H1 (cell line): Measurements from ENCODE around the gene CUL4B. TPM values are rescaled to one million over a fixed set of nuclear protein-coding genes. Genes with fewer than 3 reads are reported as not detected.

ENCODE experiments used
- CTCF ChIA-PET: fragments of 300-600 bp; sonication (Branson Sonifier 250); formaldehyde crosslinking; loops from one replicate; lab custom pipeline; 2021; ENCODE audit not compliant: partially characterized antibody; lab: Charles Lee
- POLR2A ChIA-PET: fragments of 300-600 bp; sonication (Branson Sonifier 250); formaldehyde crosslinking; loops from one replicate; lab custom pipeline; 2021; ENCODE audit warnings: inconsistent platforms; ENCODE audit not compliant: partially characterized antibody; lab: Charles Lee
- DNase-seq, 2 experiments: peaks; one replicate each; pipeline versions ENCODE4 v3.0.0 to v3.0.0-alpha.2; 2010 to 2022; ENCODE audit warnings: low spot score in 2 of 2, low read depth in 1 of 2, mixed read lengths in 1 of 2
- FAIRE-seq: peaks from 2 replicates; lab custom pipeline; 2011; peaks lifted over from hg19 to GRCh38; lab: Jason Lieb, UNC
- H2AFZ ChIP-seq: 2 replicates; pipeline ENCODE4 v1.8.1; 2012; ENCODE audit warnings: low read length, inconsistent platforms
- H2AK5ac ChIP-seq: 2 replicates; pipeline ENCODE4 v1.6.1; 2013; ENCODE audit warnings: low read depth, low read length
- H2BK120ac ChIP-seq: replicated peaks from 2 replicates; pipeline ENCODE3; 2013; ENCODE audit warnings: low read depth, low read length, inconsistent platforms
- H2BK12ac ChIP-seq: 2 replicates; pipeline ENCODE4 v1.6.1; 2013; ENCODE audit warnings: low read depth, low read length
- H2BK15ac ChIP-seq: 2 replicates; pipeline ENCODE4 v1.6.1; 2013; ENCODE audit warnings: low read length
- H2BK20ac ChIP-seq: 2 replicates; pipeline ENCODE4 v1.6.1; 2013; ENCODE audit warnings: low read length
- H2BK5ac ChIP-seq: 2 replicates; pipeline ENCODE4 v1.6.1; 2013; ENCODE audit warnings: low read depth, low read length
- H3K14ac ChIP-seq: 2 replicates; pipeline ENCODE4 v1.6.1; 2013; ENCODE audit warnings: inconsistent platforms; ENCODE audit not compliant: insufficient read length
- H3K18ac ChIP-seq: 2 replicates; pipeline ENCODE4 v1.6.1; 2013; ENCODE audit warnings: low read length; ENCODE audit errors: extremely low read depth
- H3K23ac ChIP-seq: 2 replicates; pipeline ENCODE4 v1.6.1; 2013; ENCODE audit warnings: inconsistent platforms; ENCODE audit not compliant: insufficient read length
- H3K23me2 ChIP-seq: 2 replicates; pipeline ENCODE4 v1.6.1; 2013; ENCODE audit warnings: low read depth, low read length
- H3K27ac ChIP-seq: 2 replicates; pipeline ENCODE4 v1.6.1; 2011; ENCODE audit warnings: low read depth, low read length, inconsistent platforms
- H3K27me3 ChIP-seq, 4 experiments: replicated peaks in 1 of 4; 1 replicate in 1 of 4; 2 replicates in 3 of 4; pipeline versions ENCODE4 v1.6.1 to v1.8.1; 2011 to 2013; ENCODE audit warnings: low read length in 3 of 4, mild to moderate bottlenecking in 3 of 4, inconsistent platforms in 2 of 4, mixed read lengths in 2 of 4, moderate library complexity in 1 of 4; ENCODE audit not compliant: control insufficient read depth in 3 of 4, insufficient read depth in 3 of 4; ENCODE audit errors: extremely low read depth in 1 of 4
- H3K36me3 ChIP-seq, 4 experiments: 2 replicates each; pipeline versions ENCODE4 v1.6.1 to v1.8.1; 2011 to 2013; ENCODE audit warnings: mild to moderate bottlenecking in 4 of 4, low read length in 3 of 4, moderate library complexity in 2 of 4, control low read depth in 1 of 4, inconsistent platforms in 1 of 4; ENCODE audit not compliant: insufficient read depth in 4 of 4, control insufficient read depth in 2 of 4
- H3K4ac ChIP-seq: replicated peaks from 2 replicates; pipeline ENCODE3; 2013; ENCODE audit warnings: low read length, low read depth, mixed read lengths, inconsistent platforms; ENCODE audit not compliant: insufficient read length
- H3K4me1 ChIP-seq, 4 experiments: replicated peaks in 1 of 4; 1 replicate in 1 of 4; 2 replicates in 3 of 4; pipeline versions ENCODE4 v1.6.1 to v1.8.1; 2011 to 2013; ENCODE audit warnings: low read length in 3 of 4, inconsistent platforms in 2 of 4, mixed read lengths in 1 of 4; ENCODE audit not compliant: insufficient read depth in 4 of 4, control insufficient read depth in 3 of 4
- H3K4me2 ChIP-seq, 2 experiments: 2 replicates each; pipeline versions ENCODE4 v1.6.1 to v1.8.1; 2011 to 2013; ENCODE audit warnings: low read depth in 2 of 2, low read length in 2 of 2, control low read depth in 1 of 2, inconsistent platforms in 1 of 2, mild to moderate bottlenecking in 1 of 2; ENCODE audit not compliant: insufficient read depth in 1 of 2
- H3K4me3 ChIP-seq, 4 experiments: fragments of 200-600, 300-600 bp in 1 of 4; sonication (generic), shearing (Covaris generic), sonication (Bioruptor Twin) in 1 of 4; 2 replicates each; pipeline versions ENCODE4 v1.5.1 to v1.8.1; 2011 to 2016; ENCODE audit warnings: low read length in 4 of 4, low read depth in 3 of 4, control low read depth in 2 of 4, inconsistent platforms in 2 of 4, mild to moderate bottlenecking in 2 of 4, mixed read lengths in 1 of 4, moderate library complexity in 1 of 4; ENCODE audit not compliant: insufficient read depth in 2 of 4; ENCODE audit errors: extremely low read depth in 1 of 4
- H3K56ac ChIP-seq: replicated peaks from 2 replicates; pipeline ENCODE3; 2013; ENCODE audit warnings: low read depth, mild to moderate bottlenecking, mixed read lengths, low read length, inconsistent platforms; ENCODE audit not compliant: insufficient read length
- H3K79me1 ChIP-seq: 2 replicates; pipeline ENCODE4 v1.6.1; 2013; ENCODE audit warnings: low read depth, low read length, control low read depth
- H3K79me2 ChIP-seq, 2 experiments: 2 replicates each; pipeline versions ENCODE4 v1.6.1 to v1.8.1; 2012 to 2013; ENCODE audit warnings: low read length in 2 of 2, mild to moderate bottlenecking in 2 of 2, inconsistent platforms in 1 of 2; ENCODE audit not compliant: insufficient read depth in 2 of 2, control insufficient read depth in 1 of 2
- H3K9ac ChIP-seq, 4 experiments: replicated peaks in 1 of 4; 1 replicate in 1 of 4; 2 replicates in 3 of 4; pipeline versions ENCODE4 v1.6.1 to v1.8.1; 2011 to 2013; ENCODE audit warnings: low read depth in 3 of 4, low read length in 3 of 4, control low read depth in 2 of 4, mild to moderate bottlenecking in 2 of 4, moderate library complexity in 2 of 4, inconsistent platforms in 1 of 4; ENCODE audit errors: extremely low read depth in 1 of 4
- H3K9me3 ChIP-seq, 2 experiments: 2 replicates each; pipeline versions ENCODE4 v1.6.1 to v1.8.1; 2012 to 2013; ENCODE audit warnings: mild to moderate bottlenecking in 2 of 2, moderate library complexity in 2 of 2, control low read depth in 1 of 2, inconsistent platforms in 1 of 2, low read depth in 1 of 2, low read length in 1 of 2, mixed read lengths in 1 of 2; ENCODE audit not compliant: insufficient read depth in 2 of 2
- H4K20me1 ChIP-seq, 2 experiments: replicated peaks in 1 of 2; 2 replicates each; pipeline versions ENCODE3 to v1.8.1; 2011 to 2013; ENCODE audit warnings: inconsistent platforms in 2 of 2, low read length in 2 of 2, mild to moderate bottlenecking in 1 of 2; ENCODE audit not compliant: insufficient read depth in 2 of 2, control insufficient read depth in 1 of 2
- H4K5ac ChIP-seq: 2 replicates; pipeline ENCODE4 v1.6.1; 2013; ENCODE audit warnings: low read length, low read depth, mixed read lengths, inconsistent platforms; ENCODE audit not compliant: insufficient read length
- H4K8ac ChIP-seq: 2 replicates; pipeline ENCODE4 v1.8.0; 2013; ENCODE audit warnings: mild to moderate bottlenecking, moderate library complexity, low read length, inconsistent platforms; ENCODE audit not compliant: insufficient read depth; ENCODE audit errors: extremely low read depth
- H4K91ac ChIP-seq: replicated peaks from 2 replicates; pipeline ENCODE3; 2013; ENCODE audit warnings: low read length, mixed read lengths, inconsistent platforms; ENCODE audit not compliant: insufficient read length
- CREB1 ChIP-seq: IDR thresholded peaks from 2 replicates; pipeline ENCODE4 v1.6.1; 2012; ENCODE audit warnings: inconsistent platforms
- CTBP2 ChIP-seq: IDR thresholded peaks from 2 replicates; pipeline ENCODE4 v1.7.0; 2011; ENCODE audit warnings: borderline replicate concordance, mild to moderate bottlenecking, moderate library complexity, mixed read lengths, low read length; ENCODE audit not compliant: insufficient read depth, insufficient read length
- EP300 ChIP-seq, 2 experiments: IDR thresholded peaks; 1 replicate in 1 of 2; 2 replicates in 1 of 2; pipeline ENCODE4 v1.6.1; 2011 to 2012; ENCODE audit warnings: low read depth in 2 of 2, low read length in 2 of 2, mild to moderate bottlenecking in 2 of 2, borderline replicate concordance in 1 of 2, inconsistent platforms in 1 of 2, moderate library complexity in 1 of 2
- GTF2F1 ChIP-seq: IDR thresholded peaks from 2 replicates; pipeline ENCODE4 v1.6.1; 2012; ENCODE audit warnings: low read depth, low read length, improper control_type of control experiment, borderline replicate concordance
- HDAC2 ChIP-seq, 2 experiments: fragments of 300-600 bp in 1 of 2; sonication (generic) in 1 of 2; IDR thresholded peaks; 2 replicates each; pipeline ENCODE4 v1.6.1; 2011 to 2012; ENCODE audit warnings: low read depth in 2 of 2, low read length in 2 of 2, mild to moderate bottlenecking in 2 of 2, moderate library complexity in 2 of 2, borderline replicate concordance in 1 of 2, inconsistent platforms in 1 of 2
- HDAC6 ChIP-seq: IDR thresholded peaks from one replicate; pipeline ENCODE4 v1.7.1; 2012; ENCODE audit warnings: low read depth, mild to moderate bottlenecking, inconsistent platforms, low read length, moderate library complexity
- KDM1A ChIP-seq: fragments of 200-600, 300-600 bp; sonication (generic); IDR thresholded peaks from 2 replicates; pipeline ENCODE4 v1.7.1; 2016; ENCODE audit warnings: mild to moderate bottlenecking, low read length, borderline replicate concordance
- TBP ChIP-seq: IDR thresholded peaks from 2 replicates; pipeline ENCODE4 v1.6.1; 2011; ENCODE audit warnings: low read depth, low read length, improper control_type of control experiment
- WGBS, 2 experiments: shearing (Covaris generic) in 1 of 2; methylation state at CpG; one replicate each; pipeline versions ENCODE4 v1.1.6 to v1.1.7; 2013 to 2015; ENCODE audit warnings: low lambda C conversion rate in 2 of 2, mixed read lengths in 2 of 2, inconsistent platforms in 1 of 2, low coverage in 1 of 2, missing lambda C conversion rate in 1 of 2; ENCODE audit not compliant: insufficient replicate concordance in 2 of 2, insufficient coverage in 1 of 2, insufficient read length in 1 of 2; ENCODE audit errors: extremely low coverage in 1 of 2, missing lambda C conversion rate in 1 of 2; 5-methylcytosine and 5-hydroxymethylcytosine counted together
- polyA plus RNA-seq, 7 experiments: library from polyadenylated mRNA; depleted of rRNA in 3 of 7; stranded (reverse) in 5 of 7; unstranded in 2 of 7; fragments of >200 nt in 5 of 7; fragments of 200-250 nt in 2 of 7; gene quantifications; 1 replicate in 5 of 7; 2 replicates in 1 of 7; 4 replicates in 1 of 7; pipeline versions ENCODE4 v1.2.1 to v1.2.3, GENCODE V29; 2011 to 2013; ENCODE audit warnings: missing spikeins in 2 of 7, mixed read lengths in 2 of 7
- total RNA-seq: library from RNA; stranded (reverse); fragmentation: NEBNext Ultra II Directional; extraction: Animal tissue kit (Norgen Biotek cat#: 25700); gene quantifications from 2 replicates; pipeline ENCODE4 v1.2.1, GENCODE V29; 2021
- TF ChIP-seq, protein P1 (sequence below): IDR thresholded peaks from 2 replicates; pipeline ENCODE4 v1.6.1; 2012; ENCODE audit warnings: inconsistent platforms
- TF ChIP-seq, protein P2 (sequence below): IDR thresholded peaks from 2 replicates; pipeline ENCODE4 v1.6.1; 2011; ENCODE audit warnings: low read depth, mild to moderate bottlenecking, low read length; ENCODE audit not compliant: insufficient read depth
- TF ChIP-seq, protein P3 (sequence below): IDR thresholded peaks from 2 replicates; pipeline ENCODE4 v1.6.1; 2011; ENCODE audit warnings: low read length, improper control_type of control experiment

The CUL4B gene
- total and polyA plus RNA-seq, 2 of the 8 experiments (the other 6 are each of a cell fraction or from before 2014, with no cell fraction given), result 11.7 to 44.0 TPM

DNA sequence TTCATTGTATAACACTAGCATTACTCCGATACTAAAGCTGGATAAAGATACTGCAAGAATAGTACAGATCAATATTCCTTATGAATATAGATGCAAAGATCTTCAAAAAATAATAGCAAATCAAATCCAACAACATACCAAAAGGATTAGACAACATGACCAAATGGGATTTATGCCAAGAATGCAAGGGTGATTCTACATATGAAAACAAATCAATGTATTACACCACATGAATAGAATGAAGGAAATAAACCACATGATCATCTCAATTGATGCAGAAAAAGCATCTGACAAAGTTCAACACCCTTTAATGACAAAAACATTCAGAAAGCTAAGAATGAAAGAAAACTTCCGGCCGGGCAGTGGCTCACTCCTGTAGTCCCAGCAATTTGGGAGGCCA is 42.8 kb downstream of the CUL4B start:
- Histone ChIP-seq H3K56ac (no peak overlapping the region), H2AFZ (no peak overlapping the region), H4K5ac (no peak overlapping the region), H2BK15ac (no peak overlapping the region), H3K4me3 (no peak overlapping the region), H2BK20ac (no peak overlapping the region), H2BK12ac (no peak overlapping the region), H3K9ac (no peak overlapping the region), H4K91ac (no peak overlapping the region), H4K20me1 (no peaks in the 10 kb centered on the region), H3K36me3 (no peaks in the 10 kb centered on the region), H2AK5ac (no peak overlapping the region), H3K79me2 (no peaks in the 10 kb centered on the region), H3K79me1 (no peaks in the 10 kb centered on the region), H3K27me3 (no peaks in the 10 kb centered on the region), H2BK5ac (no peak overlapping the region), H3K9me3 (no peaks in the 10 kb centered on the region), H3K18ac (no peak overlapping the region), H4K8ac (no peak overlapping the region), H3K4me1 (peaks cover 0 to 3% (median 0%) of the 10 kb centered on the region in 4 experiments; a peak in 1 of 7 replicates), H3K27ac (no peak overlapping the region), H3K23ac (no peak overlapping the region), H3K14ac (no peak overlapping the region), H2BK120ac (no peak overlapping the region), H3K4me2 (no peak overlapping the region), H3K23me2 (no peaks in the 10 kb centered on the region), H3K4ac (no peak overlapping the region)
- CTCF ChIA-PET, result interaction anchor here (1.2 kb wide), 1 partner anchor 146 kb away, joined by 4 read pairs; no protein-coding TSS in a partner anchor
- FAIRE-seq, result no peak
- POLR2A ChIA-PET, result no interaction called here
- DNase-seq, result no peak
- WGBS, 2 experiments, result 93% methylated on average over 3 of the region's 3 CpGs; no CpG with 5 or more reads in 1 of the 2 experiments
- no peak for TF ChIP-seq CTBP2
- TF ChIP-seq, protein P1, sequence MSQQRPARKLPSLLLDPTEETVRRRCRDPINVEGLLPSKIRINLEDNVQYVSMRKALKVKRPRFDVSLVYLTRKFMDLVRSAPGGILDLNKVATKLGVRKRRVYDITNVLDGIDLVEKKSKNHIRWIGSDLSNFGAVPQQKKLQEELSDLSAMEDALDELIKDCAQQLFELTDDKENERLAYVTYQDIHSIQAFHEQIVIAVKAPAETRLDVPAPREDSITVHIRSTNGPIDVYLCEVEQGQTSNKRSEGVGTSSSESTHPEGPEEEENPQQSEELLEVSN, result no peak
- TF ChIP-seq HDAC6, result no peak
- TF ChIP-seq, protein P2, sequence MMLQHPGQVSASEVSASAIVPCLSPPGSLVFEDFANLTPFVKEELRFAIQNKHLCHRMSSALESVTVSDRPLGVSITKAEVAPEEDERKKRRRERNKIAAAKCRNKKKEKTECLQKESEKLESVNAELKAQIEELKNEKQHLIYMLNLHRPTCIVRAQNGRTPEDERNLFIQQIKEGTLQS, result no peak
- TF ChIP-seq EP300 (IDR thresholded peaks at IDR 0.05; ENCODE audit: borderline replicate concordance in 1 of 2, low read depth in 2 of 2, low read length in 2 of 2), result no peak
- no peak for TF ChIP-seq KDM1A
- no peak for TF ChIP-seq CREB1
- TF ChIP-seq HDAC2 (IDR thresholded peaks at IDR 0.05; ENCODE audit: borderline replicate concordance in 1 of 2, low read depth in 2 of 2, low read length in 2 of 2), result no peak
- no peak for TF ChIP-seq TBP
- TF ChIP-seq, protein P3, sequence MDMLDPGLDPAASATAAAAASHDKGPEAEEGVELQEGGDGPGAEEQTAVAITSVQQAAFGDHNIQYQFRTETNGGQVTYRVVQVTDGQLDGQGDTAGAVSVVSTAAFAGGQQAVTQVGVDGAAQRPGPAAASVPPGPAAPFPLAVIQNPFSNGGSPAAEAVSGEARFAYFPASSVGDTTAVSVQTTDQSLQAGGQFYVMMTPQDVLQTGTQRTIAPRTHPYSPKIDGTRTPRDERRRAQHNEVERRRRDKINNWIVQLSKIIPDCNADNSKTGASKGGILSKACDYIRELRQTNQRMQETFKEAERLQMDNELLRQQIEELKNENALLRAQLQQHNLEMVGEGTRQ, result no peak
- no peak for TF ChIP-seq GTF2F1
